Activated CD8-positive, alpha-beta memory T cell treated with anti-CD3 and anti-CD28 coated beads, Interleukin-2, amount 50 U/mL, for 24 hours (primary cell): ENCODE data around the gene ALAS1.
"Not testable (repeated sequence)": the region's sequence is repeated elsewhere in the genome, so short reads cannot be mapped to it uniquely, and the experiment has no call there.

ENCODE experiments used
- DNase-seq: peaks from one replicate; pipeline ENCODE4 v3.0.0-alpha.2; 2020; ENCODE audit errors: extremely low read depth

ALAS1 gene

DNA sequence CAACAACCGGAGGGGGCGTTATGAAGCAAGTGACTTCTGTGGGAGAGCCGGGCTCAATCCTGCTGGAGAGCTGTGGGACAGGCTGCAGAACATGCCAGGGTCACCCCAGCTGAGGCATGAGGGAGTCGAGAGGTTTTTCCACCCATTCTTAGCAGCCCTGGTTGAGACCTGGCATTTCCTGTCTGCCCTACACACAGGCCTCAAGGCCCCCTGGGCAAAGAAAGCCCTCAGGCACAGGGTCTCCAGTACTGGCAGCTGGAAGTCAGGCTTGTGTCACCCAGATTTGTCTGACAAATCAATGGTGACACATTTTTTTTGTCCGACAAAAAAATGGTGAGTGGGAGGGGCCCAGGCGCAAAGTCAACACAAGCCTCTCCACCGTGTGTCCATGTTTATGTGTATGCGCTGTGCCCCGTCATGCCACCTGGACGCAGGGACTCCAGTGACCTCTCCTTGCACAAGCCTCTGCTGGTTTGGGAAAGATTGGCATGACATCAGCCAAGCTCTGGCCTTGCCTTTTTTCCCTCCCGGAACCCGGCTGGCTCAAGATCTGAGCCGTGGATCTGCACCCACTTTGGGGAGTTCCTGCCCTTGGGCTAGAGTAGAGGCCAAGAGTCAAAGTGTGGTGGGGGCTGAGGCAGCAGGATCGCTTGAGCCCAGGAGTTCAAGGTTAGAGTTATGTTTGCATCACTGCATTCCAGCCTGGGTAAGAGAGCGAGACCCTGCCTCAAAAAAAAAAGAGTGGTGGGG, 20.8 kb upstream of the ALAS1 start:
- no peak for DNase-seq

DNA sequence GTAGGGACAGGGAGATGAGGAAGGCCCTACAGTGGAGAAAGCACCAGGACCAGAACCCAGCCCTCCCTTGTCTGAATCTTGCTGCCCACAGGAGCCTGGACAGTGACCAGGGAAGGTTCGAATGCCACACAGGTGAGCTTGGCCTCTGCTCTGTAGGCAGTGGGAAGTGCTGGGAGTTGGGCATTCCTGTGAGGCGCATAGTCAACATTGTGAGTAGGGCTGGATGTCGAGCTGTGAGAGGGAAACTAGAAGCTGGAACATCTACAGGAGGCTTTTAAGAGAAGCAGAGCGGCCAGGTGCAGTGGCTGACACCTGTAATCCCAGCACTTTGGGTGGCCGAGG, 20.3 kb upstream of the ALAS1 start:
- DNase-seq = no peak

DNA sequence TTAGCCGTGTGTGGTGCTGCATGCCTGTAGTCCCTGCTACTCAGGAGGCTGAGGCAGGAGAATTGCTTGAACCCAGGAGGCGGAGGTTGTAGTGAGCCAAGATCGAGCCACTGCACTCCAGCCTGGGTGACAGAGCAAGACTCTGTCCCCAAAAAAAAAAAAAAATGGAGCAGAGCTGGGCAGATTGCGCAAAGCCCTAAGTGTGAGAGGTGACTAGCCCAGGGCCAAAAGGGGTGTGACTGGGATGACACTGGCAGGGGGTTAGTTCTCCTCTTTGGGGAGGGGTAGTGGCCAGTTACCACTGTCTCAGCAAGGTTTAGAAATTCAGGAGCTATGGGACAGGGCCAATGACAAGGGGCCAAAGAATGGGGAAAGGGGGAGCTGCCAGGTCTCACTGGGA, 19.8 kb upstream of the ALAS1 start:
- DNase-seq = not testable (repeated sequence)

DNA sequence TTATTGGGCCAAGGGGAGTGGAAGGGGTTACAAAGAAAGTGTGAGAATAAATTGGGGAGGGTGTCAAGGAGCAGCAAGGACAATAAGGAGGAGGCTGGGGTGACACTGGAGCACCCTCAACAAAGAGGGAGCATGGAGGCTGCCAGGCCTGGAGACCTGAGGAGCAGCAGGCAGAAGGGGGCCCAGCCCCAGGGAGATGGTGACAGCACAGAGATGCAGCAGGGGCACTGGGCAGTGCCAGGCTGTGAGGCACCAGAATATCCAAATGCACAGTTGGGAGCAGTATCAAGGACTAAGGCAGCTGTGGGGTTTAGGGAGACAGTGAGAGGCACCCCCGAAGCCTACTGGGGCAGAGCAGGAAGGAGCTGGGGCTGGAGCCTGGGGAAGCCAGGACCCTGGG, 19.4 kb upstream of the ALAS1 start:
- DNase-seq = no peak

DNA sequence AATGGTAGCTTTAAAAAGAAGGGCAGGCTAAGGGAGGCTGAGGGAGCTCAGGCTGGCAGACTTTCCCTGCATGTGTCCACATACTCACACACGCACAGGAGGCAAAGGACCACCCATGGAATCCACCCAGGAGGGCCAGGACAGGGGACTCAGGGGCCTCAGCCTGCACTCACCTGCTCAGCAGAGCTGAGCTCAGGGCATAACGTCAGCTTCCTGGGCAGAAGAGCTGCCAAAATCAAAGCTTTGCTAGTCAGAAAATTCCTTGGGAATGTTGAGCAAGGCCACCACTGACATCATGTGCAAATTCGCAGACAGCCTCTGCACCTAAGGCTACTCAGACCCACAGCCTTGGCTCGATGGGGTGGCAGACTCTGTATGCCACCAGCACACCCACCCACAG, 16.4 kb upstream of the ALAS1 start:
- DNase-seq = no peak

DNA sequence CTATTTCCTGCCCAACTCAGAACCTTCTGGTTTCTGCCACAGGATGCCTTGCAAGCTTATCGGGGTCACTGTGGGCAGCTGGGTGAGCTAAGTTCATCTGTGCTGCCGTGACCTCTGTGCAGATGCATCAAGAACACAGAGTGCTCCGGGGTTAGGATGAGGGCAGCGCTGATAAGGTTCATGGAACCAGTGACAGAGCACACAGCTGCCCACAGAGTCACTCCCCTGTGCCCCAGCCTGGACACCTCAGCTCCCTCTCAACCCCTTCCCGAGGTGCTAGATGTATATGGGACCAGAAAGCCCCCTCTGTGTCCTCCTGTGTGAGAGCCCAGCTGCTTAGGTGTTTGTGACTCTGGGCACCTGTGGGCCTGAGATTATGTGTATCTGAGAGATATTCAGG, 15.8 kb upstream of the ALAS1 start:
- DNase-seq = no peak

DNA sequence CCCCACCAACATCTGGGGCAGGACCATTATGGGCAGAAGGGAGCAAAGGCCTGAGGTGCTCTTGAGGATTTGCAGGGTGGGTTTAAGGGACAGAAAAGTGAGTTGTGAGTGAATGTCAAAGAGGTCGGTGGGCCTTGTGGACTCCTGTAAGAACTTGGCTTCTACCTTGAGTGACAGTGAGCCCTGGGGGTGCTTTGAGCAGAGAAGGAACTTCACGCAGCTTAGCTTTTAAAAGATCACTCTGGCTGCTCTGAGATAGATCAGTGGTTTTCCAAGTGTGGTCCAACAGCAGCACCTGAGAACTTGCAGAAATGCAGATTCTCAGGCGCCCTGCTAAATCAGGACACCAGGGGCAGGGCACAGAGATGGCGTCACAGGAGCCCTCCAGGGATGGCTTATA, 15.3 kb upstream of the ALAS1 start:
- no peak for DNase-seq

DNA sequence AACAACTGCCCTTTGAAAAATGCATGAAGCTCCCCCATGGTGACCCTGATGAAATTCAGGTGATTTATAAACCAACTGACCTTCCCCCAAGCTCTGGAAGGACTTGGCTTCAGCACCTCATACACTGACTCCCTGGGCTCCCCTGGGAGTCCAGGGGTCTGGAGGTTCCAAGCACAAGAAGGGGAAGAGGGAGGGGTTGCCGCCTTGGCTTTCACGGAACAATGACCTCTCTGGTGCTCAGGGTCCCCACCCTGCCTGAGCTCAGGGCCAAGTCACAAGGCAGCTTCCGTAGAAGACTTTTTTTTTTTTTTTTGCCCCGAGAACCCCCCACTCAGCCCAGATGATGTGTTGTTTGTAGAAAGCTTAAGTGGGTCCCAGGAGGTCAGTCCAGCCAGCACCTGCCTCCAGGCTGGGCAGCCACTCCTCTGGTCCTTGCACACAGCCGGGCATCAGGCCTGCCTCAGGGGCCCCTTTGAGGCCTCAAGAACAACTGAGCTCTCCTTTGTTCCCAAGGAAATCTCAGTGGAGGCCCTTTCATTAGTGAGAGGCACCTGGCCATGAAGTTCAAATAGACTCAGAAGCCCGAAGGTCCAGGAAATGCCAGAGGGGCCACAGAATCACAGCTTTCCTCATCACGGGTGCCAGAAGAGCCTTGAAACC, 14.0 kb upstream of the ALAS1 start:
- DNase-seq = no peak

DNA sequence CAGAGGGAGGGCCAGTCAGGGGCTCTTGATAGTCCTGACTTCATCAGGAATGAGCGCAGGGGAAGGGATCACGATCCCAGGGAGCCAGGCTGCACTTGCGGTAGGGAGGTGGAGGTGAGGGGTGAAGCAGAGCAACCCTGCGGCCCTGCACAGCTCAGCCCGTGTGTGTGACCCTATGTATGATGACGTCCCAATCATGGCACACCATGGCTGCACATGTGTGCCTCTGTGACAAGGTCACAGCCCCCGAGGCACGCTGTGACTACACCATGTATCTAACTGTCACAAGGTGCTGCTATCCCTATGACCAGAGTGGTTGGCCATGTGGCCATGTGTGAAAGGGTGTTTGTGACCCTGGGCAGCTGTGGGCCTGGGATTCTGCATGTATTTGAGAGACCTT, 13.3 kb upstream of the ALAS1 start:
- DNase-seq = no peak

DNA sequence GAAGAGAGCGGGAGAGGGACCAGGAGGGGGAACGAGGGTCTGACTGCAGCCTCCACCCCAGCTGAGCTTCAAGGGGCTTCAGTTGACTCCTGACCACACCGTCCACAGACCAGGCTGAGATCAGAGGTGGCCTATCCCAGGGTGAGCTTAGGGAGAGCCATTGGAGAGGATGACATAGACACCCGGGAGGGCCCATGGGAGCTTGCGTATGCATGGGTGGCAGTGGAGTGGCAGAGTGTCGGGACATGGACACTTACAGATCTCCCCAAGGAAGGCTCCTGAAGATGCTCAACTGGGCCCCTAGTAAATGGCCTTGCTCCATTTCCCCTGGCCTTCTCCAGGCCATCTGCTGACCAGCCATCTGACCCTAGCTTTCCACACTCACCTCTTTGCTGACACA, 12.6 kb upstream of the ALAS1 start:
- no peak for DNase-seq

DNA sequence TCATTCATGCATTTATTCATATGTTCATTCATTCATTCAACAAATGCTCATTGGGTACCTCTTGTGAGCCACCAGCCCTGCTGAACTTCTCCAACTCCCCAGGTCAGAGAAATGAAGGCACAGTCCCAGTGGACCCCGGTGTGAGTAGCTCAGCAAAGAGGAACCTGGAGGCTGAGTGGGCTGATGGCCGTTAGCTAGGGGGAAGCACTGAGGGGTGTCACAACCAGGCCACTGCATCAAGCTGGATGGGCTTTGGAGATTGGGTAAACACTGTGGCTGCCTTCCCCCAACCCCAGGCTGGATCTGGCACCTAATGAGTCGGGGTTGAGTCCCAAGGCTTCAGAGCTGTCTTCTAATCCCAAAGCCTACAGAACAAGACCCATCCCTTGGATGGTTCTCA, 12.1 kb upstream of the ALAS1 start:
- DNase-seq = no peak

DNA sequence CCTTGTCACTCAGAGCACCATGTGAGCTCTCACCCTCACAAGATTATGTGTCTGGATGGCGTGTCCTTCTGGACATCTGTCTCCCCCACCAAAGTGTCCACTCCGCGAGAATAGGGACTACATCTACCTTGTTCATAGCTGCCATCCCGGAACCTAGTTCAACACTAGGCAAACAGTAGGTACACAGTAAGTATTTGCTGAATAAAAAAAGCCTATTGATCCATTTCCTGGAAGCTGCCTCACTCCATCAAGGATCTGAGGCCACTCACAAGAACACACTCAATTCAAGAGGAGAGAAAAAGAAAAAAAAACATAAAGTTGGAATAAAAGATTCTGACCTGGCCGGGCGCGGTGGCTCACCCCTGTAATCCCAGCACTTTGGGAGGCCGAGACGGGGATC, 11.2 kb upstream of the ALAS1 start:
- no peak for DNase-seq

DNA sequence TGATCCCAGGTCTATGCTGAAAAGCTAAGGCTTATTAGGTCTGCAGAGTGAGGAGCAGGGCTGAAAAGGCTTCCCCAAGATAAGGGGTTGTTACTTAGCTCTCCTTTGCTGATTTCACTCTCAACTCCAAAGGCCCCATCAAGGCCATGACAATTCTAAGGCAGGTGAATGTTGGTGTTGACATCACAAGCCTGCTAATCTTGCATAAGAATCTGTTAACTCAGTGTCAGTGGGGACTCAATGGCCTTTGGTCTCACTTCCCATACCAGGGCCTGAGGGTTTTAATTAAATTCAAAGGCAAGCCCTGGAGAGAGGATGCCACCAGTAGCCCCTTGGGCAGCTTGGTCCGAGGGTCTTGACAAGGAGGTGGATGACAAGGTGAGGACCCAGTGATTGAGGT, 9.4 kb upstream of the ALAS1 start:
- no peak for DNase-seq

DNA sequence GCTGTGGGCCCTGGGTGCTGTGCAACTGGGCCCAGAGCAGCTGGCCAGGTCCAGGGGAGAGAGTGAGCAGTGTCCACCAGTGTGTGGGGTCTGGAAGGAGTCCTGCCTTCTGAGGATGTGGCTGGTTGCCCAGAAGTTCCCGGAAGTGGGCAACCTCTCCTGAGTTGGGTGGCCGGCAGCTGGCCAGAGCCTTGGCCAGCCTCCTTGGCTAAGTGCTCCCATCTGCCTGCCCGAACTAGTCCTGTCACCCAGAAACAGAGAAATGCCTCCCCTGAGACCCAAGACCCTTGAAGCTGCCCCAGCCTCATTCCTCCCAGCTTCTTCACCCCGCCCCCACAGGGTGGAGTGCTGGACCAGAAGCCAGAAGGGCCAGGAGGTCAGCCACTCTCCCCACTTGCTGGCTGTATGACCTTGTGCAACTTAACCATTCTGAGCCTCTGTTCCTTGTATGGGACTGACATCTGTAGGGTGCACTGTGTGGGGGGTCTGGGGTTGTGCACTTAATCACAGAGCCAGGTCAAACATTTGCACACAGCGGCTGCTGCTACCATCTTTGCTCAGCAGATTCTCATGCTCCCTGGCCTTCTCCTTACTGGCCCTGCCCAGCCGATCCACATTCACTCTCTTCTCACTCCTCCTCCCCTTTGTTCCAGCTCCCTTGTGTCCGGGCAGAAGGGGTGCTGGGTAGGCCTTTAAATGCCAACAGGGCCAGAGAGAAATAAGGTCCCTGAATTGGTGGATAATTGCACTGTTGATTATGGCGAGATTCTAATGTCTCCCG, 7.5 kb upstream of the ALAS1 start:
- DNase-seq = no peak

DNA sequence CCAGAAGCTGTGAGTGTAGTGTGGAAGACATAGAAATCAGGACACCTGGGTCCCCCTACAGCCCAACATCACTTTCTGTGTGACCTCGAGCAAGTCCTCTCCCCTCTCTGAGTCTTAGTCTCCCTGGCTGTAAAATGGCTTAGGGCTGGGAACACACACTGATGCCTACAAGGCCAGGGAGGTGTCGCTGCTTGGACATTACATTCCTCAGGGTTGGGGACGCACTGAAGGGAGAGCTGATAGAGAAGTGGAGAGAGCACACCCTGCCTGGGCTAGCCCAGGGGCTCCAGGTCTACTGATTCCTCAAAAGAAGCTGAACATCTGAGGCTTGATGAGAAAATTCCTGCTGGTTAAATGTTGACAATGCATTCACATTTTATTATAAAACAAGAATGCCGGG, 6.3 kb upstream of the ALAS1 start:
- no peak for DNase-seq

DNA sequence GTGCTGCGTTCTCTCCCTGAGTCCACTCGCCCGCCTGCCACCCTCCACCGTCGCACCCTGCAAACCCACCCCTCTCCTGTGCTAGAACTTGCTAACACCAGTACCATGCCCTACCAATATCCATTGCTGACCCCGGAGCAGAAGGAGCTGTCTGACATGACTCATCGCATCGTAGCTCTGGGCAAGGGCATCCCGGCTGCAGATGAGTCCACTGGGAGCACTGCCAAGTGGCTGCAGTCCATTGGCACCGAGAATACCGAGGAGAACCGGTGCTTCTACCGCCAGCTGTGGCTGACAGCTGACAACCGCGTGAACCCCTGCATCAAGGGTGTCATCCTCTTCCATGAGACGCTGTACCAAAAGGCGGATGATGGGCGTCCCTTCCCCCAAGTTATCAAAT, 4.9 kb upstream of the ALAS1 start:
- DNase-seq = no peak

DNA sequence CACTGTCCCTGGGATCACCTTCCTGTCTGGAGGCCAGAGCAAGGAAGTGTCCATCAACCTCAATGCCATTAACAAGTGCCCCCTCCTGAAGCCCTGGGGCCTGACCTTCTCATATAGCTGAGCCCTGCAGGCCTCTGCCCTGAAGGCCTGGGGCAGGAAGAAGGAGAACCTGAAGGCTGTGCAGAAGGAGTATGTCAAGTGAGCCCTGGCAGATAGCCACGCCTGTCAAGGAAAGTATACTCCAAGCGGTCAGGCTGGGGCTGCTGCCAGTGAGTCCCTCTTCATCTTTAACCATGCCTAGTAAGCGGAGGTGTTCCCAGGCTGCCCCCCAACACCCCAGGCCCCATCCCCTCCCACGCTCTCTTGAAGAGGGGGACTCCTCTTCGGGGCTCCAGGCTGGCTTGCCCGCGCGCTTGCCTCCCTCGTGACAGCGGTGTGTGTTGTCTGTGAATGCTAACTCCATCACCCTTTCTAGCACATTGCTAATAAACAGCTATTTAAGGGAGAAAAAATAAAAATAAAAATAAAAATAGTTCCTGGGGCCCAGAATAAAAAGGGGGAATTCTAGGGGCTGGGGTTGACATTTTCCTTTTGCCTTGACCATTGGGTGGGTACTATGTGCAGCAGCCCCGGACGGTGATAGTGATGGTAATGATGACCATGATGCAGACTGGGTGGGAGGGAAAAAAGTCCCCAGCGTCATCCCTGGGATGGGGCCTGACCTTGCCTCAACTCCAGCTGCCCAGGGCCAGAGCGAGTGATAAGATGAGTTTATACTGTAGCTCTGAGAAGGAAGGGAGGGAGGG, 3.3 kb upstream of the ALAS1 start:
- DNase-seq = no peak

DNA sequence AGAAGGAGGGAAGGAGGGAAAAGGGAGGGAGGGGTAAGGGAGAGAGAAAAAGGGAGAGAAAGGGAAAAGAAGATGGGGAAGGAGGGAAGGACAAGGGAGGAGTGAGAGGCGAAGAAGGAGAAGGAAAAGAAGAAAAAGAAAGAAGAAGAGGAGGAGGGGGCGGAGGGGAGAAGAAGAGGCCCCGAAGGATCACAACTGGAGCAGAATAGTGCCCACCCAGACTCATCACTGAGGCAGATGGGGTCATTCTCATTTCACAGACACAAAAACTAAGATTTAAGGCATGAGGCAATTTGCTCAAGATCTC, 2.7 kb upstream of the ALAS1 start:
- DNase-seq = no peak

DNA sequence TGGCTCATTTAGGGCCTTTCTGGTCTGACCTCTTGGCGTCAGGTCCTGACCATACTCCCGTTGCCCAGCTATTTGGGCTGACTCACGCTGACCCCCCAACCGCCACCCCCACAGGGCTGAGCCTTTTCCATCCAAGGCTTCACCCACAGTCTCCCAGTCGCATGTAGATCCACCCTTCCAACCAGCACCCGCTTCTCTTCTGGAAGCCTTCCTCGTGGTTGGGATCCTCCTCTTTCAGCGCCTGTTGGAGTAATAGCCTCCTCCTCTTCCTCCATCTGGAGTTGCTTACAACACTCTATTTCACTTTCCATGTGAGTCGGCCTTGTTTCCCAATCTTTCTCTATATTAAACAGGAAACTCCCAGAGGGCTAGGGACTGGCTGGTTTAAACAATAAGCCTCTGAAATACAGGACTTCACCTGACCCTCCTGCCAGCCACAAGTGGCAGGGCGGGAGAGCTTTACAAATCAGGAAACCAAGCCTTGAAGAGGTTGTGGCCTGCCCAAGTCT, 2.1 kb upstream of the ALAS1 start:
- no peak for DNase-seq

DNA sequence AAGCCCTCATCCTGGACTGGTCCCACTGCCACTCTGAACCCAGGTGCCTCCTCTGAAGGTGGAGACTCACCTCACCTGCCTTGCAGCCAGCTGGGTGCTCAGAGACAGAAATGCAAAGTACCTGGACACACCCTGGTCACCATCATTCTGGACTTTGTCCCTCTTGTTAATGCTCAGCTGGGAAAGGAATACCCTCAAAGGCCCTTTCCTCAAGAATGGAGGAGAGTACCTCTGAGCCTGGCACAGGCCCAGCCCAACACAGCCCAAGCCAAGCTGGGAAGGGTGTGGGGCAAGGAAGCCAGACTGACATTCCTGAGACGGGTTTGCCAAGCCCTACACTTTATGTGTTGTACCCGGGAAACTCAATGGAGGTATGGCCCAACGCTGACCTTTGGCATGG, 983 bp upstream of the ALAS1 start:
- DNase-seq = no peak

DNA sequence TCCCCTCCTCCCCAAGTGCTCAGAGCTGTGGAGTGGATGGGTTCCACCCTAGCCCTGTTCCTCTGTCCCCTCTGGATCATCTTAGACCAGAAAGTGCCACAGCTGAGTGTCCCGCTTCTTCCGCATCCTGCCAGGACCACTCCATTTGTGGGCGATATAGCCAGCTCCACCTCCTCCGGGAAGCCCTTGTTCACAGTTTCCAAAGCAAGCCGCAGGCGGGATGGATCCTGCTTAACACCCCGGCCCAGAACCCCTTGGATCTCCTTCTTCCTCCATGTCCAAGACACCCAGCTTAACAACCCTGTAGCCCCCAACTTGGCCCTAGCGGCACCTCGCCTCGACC, 490 bp upstream of the ALAS1 start:
- DNase-seq = no peak
